ENCODE data around the gene GPR39.
"Not testable (repeated sequence)": the region's sequence is repeated elsewhere in the genome, so short reads cannot be mapped to it uniquely, and the experiment has no call there.

Gene GPR39

GRCh38 chr2:132517386-132517785 is 100.8 kb downstream of the GPR39 start:
- no peak for FAIRE-seq

DNA sequence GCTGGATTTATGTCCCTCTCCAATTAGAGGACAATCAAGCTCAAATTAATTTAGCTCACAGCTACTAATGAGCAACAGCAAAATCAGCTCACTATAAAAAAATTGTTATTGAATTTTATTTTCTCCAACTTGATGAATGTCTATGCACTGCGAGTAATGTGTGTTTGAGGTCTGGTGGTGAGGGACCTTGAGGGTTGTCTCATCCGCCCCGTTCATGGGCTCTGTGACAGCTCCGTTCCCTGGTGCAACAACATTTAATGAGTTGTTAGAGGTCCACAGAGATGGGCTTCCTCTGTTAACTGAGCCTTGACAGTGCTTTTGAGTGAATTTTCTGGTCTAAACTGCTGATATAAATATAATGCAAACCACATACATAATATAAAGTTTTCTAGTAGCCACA is 101.7 kb downstream of the GPR39 start:
- no peak for FAIRE-seq

DNA sequence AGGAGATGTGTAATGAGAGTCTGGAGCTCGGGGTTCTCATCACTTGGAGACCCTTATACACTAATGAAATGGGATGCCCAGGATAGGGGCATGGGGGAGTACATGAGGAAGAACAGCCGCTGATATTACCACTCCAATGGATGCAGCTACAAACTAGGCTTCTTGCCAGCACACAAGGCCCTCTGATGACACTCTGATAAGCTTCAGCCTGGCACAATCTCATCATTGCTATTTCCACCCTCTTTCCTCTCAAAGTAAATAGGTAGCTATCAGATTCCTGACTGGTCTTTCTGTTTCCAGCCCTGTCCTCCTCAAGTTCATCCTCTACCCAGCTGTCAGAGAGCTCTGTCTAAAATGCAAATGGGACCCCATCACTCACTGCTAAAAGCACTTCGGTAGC is 103.0 kb downstream of the GPR39 start:
- no peak for FAIRE-seq

DNA sequence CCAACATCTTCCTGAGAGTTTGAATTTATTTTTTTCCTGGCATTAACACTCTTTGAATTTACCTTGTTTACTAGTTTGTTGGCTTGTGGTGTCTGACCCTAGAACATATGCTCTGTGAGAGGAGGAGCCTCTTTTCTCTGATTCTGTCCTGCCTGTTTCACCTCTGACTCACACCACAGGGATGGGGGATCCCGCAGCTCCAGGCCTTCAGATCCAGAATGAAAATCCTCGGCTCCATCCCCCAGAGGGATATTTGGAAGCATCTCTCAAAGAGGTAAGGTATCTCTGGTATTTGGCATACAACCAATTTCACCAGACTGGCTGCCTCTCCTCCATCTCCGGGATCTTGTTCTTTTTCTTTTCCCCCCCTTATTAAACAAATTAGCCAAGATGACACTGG is 104.7 kb downstream of the GPR39 start:
- no peak for FAIRE-seq

DNA sequence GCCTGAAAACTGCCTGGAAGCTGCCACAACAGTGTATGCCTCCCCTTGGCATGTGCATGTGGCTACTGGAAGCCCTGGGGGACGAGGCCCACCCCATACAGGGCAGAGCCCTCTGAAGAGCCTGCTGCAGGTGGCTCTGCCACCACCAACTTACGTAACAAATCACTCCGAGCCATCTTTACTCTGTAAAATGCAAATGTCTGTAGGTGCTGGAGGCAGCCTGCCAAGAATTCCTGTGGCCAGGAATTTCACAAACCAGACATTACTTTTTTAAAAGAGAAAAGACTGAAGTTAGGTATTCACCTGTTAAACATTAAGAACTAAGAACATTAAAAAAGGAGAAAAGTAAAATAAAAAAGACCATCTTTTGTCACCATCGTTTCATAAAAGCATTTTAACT is 106.3 kb downstream of the GPR39 start:
- no peak for FAIRE-seq

DNA sequence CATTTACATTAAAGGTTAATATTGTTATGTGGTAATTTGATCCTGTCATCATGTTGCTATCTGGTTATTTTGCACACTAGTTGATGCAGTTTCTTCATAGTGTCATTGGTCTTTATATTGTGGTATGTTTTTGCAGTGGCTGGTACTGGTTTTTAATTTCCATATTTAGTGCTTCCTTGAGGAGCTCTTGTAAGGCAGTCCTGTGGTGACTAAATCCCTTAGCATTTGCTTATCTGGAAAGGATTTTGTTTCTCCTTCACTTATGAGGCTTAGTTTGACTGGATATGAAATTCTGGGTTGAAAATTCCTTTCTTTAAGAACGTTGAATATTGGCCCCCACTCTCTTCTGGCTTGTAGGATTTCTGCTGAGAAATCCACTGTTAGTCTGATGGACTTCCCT is 120.5 kb downstream of the GPR39 start:
- FAIRE-seq: not testable (repeated sequence)

GRCh38 chr2:132538331-132538855 is 121.8 kb downstream of the GPR39 start:
- FAIRE-seq: no peak

- no peak for FAIRE-seq
Measured at GRCh38 chr2:132540166-132540565, 123.6 kb downstream of the GPR39 start.

DNA sequence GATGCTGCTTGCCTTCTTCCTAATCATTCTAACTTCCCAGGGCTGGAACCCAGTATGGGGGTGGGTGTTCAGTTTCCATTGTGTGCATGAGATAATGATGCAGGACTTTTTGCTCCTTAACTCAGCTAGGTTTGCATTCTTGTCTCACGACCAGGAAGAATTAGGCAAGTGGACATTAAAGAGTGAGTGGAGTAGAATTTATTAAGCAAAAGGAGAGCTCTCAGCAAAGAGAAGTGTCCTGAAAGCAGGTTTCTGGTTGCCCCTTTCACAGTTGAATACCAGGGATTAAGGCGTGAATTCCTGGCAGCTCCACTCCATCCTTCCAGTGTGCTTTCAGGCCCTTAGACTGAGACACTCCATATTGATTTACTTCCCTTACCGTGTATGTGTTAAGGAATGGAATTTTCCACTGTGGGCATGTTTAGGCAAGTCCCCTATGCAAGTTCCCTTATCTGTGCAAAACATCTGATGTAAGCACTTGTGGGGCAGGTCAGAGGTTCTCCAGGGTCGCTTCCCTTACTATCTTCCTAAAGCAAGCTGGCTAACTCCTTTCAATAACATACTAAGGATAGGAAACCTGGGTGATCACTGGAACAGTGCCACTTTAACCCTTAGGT is 126.5 kb downstream of the GPR39 start:
- no peak for FAIRE-seq

- no peak for FAIRE-seq
Measured at GRCh38 chr2:132544006-132544630, 127.5 kb downstream of the GPR39 start.

DNA sequence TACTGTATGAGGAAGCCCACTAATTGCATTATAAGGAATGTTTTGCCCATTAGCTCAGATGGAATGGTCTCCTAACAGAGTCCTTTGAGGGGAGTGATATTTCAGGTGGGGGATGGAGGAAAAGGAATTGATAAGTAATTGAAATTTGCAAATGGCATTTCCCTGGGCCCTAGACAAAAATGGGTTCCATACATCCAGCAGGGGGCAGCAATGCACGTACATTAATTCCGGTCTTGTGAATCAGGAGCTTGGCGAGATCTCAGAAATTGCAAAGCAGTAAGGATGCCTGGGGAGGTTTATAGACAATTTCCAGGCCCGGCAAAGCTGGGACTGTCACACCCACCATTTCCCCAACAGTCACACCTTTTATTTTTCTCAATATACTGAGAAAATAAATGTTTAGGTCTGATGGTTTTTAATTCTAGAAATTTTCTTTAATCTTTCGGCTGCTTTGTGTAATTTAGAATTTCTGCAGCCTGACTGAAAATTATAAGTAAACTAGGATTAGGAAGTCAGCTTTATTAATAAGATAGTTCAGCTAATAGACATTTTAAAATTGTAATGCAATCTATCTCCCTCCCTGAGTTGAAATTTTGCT is 130.6 kb downstream of the GPR39 start:
- no peak for FAIRE-seq

DNA sequence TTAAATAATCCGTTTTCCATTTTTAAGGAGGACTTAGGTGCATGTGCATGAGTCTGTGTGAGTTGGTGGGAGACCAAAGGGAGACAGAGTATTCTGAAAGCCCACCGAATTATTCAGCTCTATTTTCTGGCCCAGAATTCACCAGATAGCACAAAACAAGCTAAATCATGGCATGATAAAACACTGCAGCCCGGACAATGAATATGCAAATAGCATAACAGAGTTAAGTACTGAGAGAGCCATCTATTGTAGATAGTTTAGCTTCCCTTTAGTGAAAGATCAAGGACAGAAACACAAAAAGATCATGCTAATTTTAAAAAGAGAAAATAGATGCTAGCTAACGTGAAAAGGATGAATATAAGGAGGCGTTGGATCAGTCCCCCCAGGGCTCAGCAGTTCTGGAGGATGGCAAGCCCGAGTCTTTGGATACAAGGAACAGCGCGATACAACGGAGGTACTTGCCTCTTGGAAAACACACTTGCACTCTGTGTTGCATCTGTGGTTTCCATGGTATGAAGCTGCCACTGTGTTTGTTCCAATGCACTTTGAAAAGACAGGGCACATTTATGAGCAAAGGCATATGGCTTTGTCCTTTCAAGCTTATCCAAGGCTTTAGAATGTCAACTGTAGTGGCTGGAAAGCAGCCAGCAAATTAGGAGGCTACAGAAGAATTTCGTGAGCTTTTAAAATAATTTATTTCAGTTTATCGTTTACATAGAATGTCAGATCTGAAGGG is 133.5 kb downstream of the GPR39 start:
- FAIRE-seq: no peak

- FAIRE-seq: no peak
Measured at GRCh38 chr2:132550946-132551345, 134.3 kb downstream of the GPR39 start.

DNA sequence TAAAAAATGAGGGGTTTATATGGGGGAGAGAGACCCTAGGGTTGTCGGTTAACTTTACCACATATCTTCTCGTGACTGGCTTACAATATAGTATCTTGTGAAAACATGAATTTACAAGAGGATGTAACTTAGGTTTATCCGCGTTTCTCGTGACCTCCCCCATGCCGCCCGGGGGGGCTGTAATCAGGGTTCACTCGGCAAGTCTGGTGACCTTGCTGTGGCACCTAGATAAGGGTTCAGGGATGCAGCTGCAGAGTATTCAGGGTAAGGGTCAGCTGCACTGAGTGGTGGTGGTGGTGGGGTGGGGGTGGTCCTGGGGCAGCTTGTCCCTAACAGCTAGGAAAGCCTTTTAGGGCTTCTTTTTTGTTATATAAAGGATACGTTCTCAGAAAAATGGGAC is 141.1 kb downstream of the GPR39 start:
- FAIRE-seq: no peak

- FAIRE-seq: no peak
Measured at GRCh38 chr2:132559326-132559725, 142.7 kb downstream of the GPR39 start.

- no peak for FAIRE-seq
Measured at GRCh38 chr2:132559921-132560320, 143.3 kb downstream of the GPR39 start.

GRCh38 chr2:132560562-132560961 is 144.0 kb downstream of the GPR39 start:
- no peak for FAIRE-seq

DNA sequence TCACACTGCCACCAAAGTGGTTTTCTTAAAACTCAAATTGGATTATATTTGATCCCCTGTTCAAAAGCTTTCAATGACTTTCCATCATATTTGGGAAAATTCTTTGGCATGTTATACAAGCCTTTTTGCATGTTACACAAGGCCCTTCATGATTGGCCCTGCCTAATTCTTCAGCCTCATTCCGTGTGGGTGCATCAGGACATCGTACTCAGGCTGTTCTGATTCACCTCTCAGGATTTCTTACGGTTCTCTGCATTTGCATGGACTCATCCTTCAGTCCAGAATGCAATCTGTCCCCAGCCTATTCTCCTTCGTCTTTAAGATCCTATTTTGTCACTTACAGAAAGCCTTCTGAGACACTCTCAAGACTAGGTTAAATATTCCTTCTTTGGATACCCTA is 145.6 kb downstream of the GPR39 start:
- no peak for FAIRE-seq

GRCh38 chr2:132564065-132564464 is 147.5 kb downstream of the GPR39 start:
- FAIRE-seq: no peak

GRCh38 chr2:132566379-132566778 is 149.8 kb downstream of the GPR39 start:
- no peak for FAIRE-seq

- no peak for FAIRE-seq
Measured at GRCh38 chr2:132567682-132568081, 151.1 kb downstream of the GPR39 start.

- FAIRE-seq: no peak
Measured at GRCh38 chr2:132568656-132569055, 152.1 kb downstream of the GPR39 start.

DNA sequence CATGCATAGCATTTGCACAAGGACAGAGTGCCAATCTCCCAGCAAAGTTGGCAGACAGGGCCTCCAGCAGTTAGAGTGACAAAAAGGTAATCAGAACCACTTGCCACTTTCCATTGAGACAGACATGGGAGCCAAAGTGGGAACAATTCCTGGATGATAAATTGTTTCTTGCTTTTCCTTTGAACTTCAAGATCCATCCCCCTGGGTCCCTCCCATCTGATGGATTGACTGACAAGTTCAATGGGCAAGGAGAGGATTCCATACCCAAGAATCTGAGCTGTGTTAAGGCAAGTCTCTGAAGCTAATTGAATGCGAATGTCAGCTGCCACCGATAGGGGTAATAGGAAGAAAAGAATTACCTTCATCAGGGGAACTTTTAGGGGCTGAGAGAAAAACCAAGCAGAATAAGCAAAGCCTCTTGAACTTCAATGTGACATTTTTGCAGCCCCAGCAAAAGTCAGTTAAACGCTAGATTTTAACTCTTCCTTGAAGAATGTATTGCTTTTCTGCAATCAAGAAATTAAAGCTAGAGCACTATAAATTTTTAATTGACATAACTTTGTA is 156.9 kb downstream of the GPR39 start:
- no peak for FAIRE-seq

Measured in TTC549 (cell line).